Activated CD8-positive, alpha-beta memory T cell treated with anti-CD3 and anti-CD28 coated beads, Interleukin-2, amount 50 U/mL, for 4 hours (primary cell): Measurements from ENCODE around the gene ING2.
A peak's percentile ranks its signal among the peaks of the same experiment; 100 is the strongest.

Source experiments
- DNase-seq: peaks from one replicate; pipeline ENCODE4 v3.0.0-alpha.2; 2020

The ING2 gene

GRCh38 chr4:183503497-183504063 is 1.3 kb upstream of the ING2 start:
- no peak for DNase-seq

- DNase-seq, result peak; percentile 100
Measured at GRCh38 chr4:183504064-183504929, 561 bp upstream of the ING2 start.

DNA sequence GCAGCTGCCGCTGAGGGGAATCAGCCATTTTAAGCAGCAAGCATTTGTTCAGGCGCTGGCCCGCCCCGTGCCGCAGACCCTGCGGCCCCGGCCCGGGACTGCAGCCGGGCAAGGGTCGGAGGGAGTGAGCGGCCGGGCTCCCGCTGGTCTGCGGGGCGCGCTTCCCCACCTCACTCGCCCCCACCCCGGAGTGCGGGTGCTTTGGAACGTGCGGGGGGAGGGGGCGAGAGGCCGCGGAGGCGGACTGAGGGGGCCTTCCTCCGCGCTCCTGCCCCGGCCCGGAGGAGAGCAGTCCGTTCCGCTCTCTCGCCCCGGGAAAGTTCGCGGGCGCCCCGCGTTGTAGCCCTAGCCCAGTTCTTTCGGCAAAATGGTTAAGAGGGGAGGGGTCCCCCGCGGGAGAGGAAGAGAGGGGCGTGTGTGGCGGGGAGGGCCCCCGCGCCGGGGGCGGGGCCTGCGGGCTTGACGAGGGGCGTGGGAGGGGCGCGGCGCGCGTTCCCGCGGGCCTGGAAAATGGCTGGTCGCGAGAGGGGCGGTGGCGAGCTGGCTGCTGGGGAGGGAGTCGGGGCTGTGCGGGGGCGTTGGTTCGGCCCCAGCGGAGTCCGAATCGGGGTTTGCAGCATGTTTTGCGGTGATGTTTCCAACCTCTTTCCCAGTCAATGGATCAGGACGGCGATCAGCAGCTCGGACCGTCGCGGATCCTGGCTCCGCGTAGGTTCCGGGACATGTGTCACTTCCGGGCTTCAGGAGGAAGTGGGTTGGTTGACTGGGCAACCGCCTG is 942 bp downstream of the ING2 start:
- peak; percentile 88 for DNase-seq

DNA sequence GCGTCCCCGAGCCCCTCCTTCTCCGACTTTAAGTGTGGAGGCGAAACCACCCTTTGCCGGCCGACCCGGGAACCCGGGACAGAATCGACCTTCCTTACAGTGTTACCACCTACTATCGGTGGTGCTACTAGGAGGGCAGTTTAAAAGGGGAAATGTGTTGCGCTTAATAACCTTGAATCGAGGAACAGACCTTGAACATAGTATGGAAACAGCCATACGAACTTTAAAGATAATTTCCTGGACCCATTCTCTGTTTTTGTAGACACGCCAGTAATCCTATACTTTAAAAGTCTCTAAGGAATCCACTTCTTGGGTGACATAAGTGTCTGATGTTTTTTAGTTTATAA is 1.5 kb downstream of the ING2 start:
- DNase-seq, result no peak

- no peak for DNase-seq
Measured at GRCh38 chr4:183507925-183508696, 3.3 kb downstream of the ING2 start.

- no peak for DNase-seq
Measured at GRCh38 chr4:183508697-183509335, 4.0 kb downstream of the ING2 start.

- DNase-seq, result no peak
Measured at GRCh38 chr4:183515411-183515810, 10.6 kb downstream of the ING2 start.

- no peak for DNase-seq
Measured at GRCh38 chr4:183517194-183517593, 12.3 kb downstream of the ING2 start.

GRCh38 chr4:183517781-183518180 is 12.9 kb downstream of the ING2 start:
- DNase-seq, result no peak

DNA sequence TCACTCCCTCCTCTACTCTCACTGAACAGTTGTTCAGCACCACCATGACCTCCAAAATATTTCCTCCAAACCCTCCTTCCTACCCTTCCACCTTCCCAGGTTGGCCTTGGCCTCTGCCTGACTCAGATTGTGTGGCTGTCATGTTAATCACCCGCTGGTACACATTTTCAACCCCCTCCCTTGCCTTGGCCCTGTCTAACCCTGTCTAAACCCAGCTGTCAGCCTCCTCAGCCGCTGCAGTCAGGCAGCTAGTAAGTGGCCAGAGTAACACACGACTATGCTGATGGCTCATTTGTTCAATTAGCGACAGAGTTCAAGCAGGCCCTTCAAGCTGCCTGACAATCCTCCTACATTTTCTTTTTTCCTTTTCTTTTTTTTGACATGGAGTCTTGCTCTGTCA is 18.0 kb downstream of the ING2 start:
- DNase-seq, result no peak

DNA sequence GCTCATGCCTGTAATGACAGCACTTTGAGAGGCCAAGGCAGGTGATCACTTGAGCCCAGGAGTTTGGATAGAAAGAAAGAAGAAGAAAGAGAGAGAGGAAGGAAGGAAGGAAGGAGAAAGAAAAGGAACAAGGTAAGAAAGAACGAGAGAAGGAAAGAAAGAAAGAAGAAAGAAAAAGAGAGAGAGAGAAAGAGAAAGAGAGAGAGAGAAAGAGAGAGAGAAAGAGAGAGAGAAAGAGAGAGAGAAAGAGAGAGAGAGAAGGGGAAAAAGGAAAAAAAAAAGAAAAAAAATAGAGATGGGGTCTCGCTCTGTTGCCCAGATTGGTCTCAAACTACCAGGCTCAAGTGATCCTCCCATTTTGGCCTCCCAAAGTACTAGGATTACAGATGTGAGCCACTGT is 22.5 kb downstream of the ING2 start:
- DNase-seq, result no peak

GRCh38 chr4:183532821-183533220 is 28.0 kb downstream of the ING2 start:
- no peak for DNase-seq

- no peak for DNase-seq
Measured at GRCh38 chr4:183533698-183534097, 28.8 kb downstream of the ING2 start.

DNA sequence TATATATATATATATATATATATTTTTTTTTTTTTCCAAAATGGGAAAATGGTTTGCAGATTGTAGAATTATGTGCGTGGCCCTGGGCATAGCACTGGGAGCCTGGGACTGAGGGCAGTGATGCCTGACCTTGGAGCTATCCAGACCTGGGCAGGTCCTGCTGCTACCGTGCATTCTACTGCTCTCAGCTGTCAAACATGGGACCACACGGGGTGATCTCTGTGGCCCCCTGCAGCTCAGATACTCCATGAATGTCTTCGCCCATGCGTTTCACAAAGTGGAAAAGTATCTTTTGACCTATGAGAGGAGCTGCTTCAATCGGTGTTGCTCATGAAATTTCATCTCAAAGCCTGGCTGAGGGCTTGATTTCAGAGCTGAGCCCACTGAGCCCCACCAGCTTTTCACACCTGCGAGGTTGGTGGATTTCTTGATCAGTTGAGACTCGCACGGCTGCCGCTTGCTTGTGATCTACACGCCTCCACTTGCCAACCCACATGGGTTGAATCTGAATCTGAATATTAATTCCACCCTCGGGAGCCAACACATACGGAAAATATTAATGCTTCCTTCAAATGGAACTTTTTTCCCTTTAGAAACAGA is 35.7 kb downstream of the ING2 start:
- no peak for DNase-seq

GRCh38 chr4:183541010-183541751 is 36.3 kb downstream of the ING2 start:
- DNase-seq, result no peak

DNA sequence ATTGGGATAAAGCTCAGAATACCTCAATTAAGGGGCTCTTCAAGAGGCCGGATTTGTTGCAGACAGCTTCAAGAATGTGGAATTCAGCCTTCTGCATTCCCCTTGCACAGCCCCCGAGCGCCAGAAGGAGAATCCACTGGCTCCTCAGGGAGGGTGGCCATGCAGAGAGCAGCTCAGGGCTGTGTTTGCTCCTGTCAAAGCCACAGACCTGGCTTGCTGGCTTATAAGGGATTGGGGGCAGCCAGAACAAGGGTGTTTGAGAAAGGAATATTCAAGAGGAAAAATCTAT is 36.8 kb downstream of the ING2 start:
- no peak for DNase-seq

DNA sequence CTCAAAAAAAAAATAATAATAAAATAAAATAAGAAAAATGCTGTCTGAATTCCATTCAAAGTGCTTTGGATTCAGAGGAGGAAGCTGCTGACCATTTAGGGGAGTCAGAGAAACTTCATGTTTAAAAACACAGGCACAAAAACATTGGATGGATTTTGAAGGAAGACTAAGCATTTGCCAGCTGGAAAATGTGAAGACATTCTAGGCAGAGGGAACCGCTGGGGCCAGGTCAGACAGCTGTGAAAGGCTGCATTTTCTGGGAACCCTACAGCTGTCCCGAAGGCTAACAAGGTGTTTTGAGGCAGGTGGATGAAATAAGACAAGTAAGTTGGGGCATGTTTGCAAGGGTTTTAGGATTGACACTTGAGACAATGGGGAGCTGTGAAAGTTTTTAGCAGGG is 38.6 kb downstream of the ING2 start:
- DNase-seq, result no peak

GRCh38 chr4:183544109-183544508 is 39.3 kb downstream of the ING2 start:
- DNase-seq, result no peak

DNA sequence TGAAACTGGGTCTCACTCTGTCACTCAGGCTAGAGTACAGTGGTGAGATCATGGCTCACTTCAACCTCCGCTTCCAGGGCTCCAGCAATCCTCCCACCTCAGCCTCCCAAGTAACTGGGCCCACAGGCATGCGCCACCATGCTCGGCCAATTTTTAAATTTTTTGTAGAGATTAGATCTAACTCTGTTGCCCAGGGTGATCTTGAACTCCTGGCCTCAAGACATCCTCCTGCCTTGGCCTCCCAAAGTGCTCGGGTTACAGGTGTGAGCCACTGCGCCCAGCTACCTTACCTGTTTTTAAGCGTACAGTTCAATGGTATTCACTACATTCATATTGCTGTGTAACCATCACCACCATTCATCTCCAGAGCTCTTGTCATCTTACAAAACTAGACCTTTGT is 41.5 kb downstream of the ING2 start:
- DNase-seq, result no peak

GRCh38 chr4:183548306-183548705 is 43.4 kb downstream of the ING2 start:
- DNase-seq, result no peak

DNA sequence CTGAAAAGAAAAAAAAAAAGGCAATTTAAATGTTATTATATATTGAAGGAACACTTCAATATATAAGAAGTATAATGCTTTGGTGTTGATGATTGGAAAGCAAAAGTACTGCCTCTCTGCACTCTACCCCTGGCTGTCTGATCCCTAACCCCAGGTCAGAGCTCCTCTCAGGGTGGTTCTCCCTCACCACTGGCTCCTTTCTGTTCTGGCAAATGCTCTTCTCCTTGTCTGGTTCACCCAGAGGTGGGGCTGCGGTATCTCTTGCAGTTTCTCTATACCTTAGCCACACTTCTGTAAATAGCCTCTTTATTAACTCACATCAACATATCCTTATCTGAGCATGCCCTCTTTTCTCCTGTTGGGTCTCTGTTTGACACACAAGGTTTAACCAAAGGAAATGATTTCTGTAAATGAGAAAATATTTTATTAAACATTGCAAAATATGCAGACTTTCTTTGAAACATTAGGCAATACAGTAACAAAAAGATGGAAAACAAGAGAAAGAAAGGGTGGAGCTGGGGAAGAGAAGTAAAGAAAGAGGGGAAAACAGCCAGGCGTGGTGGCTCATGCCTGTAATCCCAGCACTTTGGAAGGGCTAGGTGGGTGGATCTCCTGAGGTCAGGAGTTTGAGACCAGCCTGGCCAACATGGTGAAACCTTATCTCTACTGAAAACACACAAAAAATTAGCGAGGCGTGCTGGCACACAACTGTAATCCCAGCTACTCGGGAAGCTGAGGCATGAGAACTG is 45.7 kb downstream of the ING2 start:
- DNase-seq, result no peak
